ENCODE measurements around the gene OR10G8. TPM values are rescaled to one million over a fixed set of nuclear protein-coding genes. Genes with fewer than 3 reads are reported as not detected.

Gene OR10G8
- total RNA-seq, 3 donors from 2014 or later (not counting 1 experiment from before 2014, with no cell fraction given), result not detected

- Histone ChIP-seq H3K4me3 (ENCODE audit: low read length) (no peak within 1 kb of the TSS), H3K9me3 (ENCODE audit: control insufficient read depth, insufficient read depth, low read length) (no peaks in the 10 kb centered on the region), H3K36me3 (ENCODE audit: control insufficient read depth, insufficient read depth, low read length) (no peaks in the 10 kb centered on the region), H3K27ac (ENCODE audit: low read length) (no peak within 1 kb of the TSS), H3K27me3 (ENCODE audit: control insufficient read depth, insufficient read depth, low read length) (no peaks in the 10 kb centered on the region), H3K4me1 (ENCODE audit: control insufficient read depth, insufficient read depth, low read length) (no peaks in the 10 kb centered on the region)
- TF ChIP-seq CTCF (IDR thresholded peaks at IDR 0.05), result no peak
- Mint-ChIP-seq H3K9me3 (no peaks in the 10 kb centered on the region), H3K27me3 (ENCODE audit: low read depth in 2 of 2) (no peaks in the 10 kb centered on the region), H3K36me3 (no peaks in the 10 kb centered on the region), H3K4me1 (no peaks in the 10 kb centered on the region), H3K4me3 (no peak within 1 kb of the TSS), H3K27ac (no peak within 1 kb of the TSS)
- no peak for ATAC-seq
- no peak for DNase-seq
- 50% methylated on average over 1 of the region's 1 CpG for WGBS (ENCODE audit: insufficient coverage)
- intact Hi-C loops (cut with micrococcal nuclease), result no loop called here
Measured at GRCh38 chr11:124041254-124041653, 14.7 kb downstream of the OR10G8 start, which contains the start of gene OR10G7. OR10G7 (minus strand) TSS chr11:124041325; CDS start chr11:124039001, 2,324 bp downstream.

GRCh38 chr11:124043420-124043819 lies 16.8 kb downstream of the OR10G8 start:
- DNase-seq (no peak), ATAC-seq (no peak)
- no peak overlapping the region for H3K4me3 ChIP-seq (ENCODE audit: low read length)
- peaks cover 0 to 3% of the 10 kb centered on the region in 2 donors for H3K27me3 Mint-ChIP-seq (ENCODE audit: low read depth in 2 of 2)
- H3K27ac Mint-ChIP-seq, result no peak overlapping the region
- no peak overlapping the region for H3K27ac ChIP-seq (ENCODE audit: low read length)
- no peaks in the 10 kb centered on the region for H3K4me1 Mint-ChIP-seq
- no peaks in the 10 kb centered on the region for H3K36me3 ChIP-seq (ENCODE audit: control insufficient read depth, insufficient read depth, low read length)
- no peaks in the 10 kb centered on the region for H3K9me3 ChIP-seq (ENCODE audit: control insufficient read depth, insufficient read depth, low read length)
- WGBS (ENCODE audit: insufficient coverage), result 84% methylated on average over 3 of the region's 4 CpGs
- no peak for TF ChIP-seq CTCF (IDR thresholded peaks at IDR 0.05)
- H3K9me3 Mint-ChIP-seq, result no peaks in the 10 kb centered on the region
- no peaks in the 10 kb centered on the region for H3K4me1 ChIP-seq (ENCODE audit: control insufficient read depth, insufficient read depth, low read length)
- H3K4me3 Mint-ChIP-seq, result no peak overlapping the region
- intact Hi-C loops (cut with micrococcal nuclease), result no loop called here
- no peaks in the 10 kb centered on the region for H3K27me3 ChIP-seq (ENCODE audit: control insufficient read depth, insufficient read depth, low read length)
- no peaks in the 10 kb centered on the region for H3K36me3 Mint-ChIP-seq

- H3K4me1 Mint-ChIP-seq, result no peaks in the 10 kb centered on the region
- no CpG with 5 or more reads among the region's 1 CpG for WGBS (ENCODE audit: insufficient coverage)
- no peaks in the 10 kb centered on the region for H3K9me3 Mint-ChIP-seq
- no peaks in the 10 kb centered on the region for H3K4me1 ChIP-seq (ENCODE audit: control insufficient read depth, insufficient read depth, low read length)
- no peak overlapping the region for H3K27ac Mint-ChIP-seq
- peaks cover 0 to 16% of the 10 kb centered on the region in 2 donors for H3K27me3 Mint-ChIP-seq (ENCODE audit: low read depth in 2 of 2)
- H3K4me3 Mint-ChIP-seq, result no peak overlapping the region
- H3K36me3 ChIP-seq (ENCODE audit: control insufficient read depth, insufficient read depth, low read length), result no peaks in the 10 kb centered on the region
- TF ChIP-seq CTCF (IDR thresholded peaks at IDR 0.05), result no peak
- no peaks in the 10 kb centered on the region for H3K9me3 ChIP-seq (ENCODE audit: control insufficient read depth, insufficient read depth, low read length)
- H3K4me3 ChIP-seq (ENCODE audit: low read length), result no peak overlapping the region
- H3K36me3 Mint-ChIP-seq, result no peaks in the 10 kb centered on the region
- no peak for DNase-seq
- intact Hi-C loops (cut with micrococcal nuclease), result no loop called here
- H3K27me3 ChIP-seq (ENCODE audit: control insufficient read depth, insufficient read depth, low read length), result no peaks in the 10 kb centered on the region
- no peak overlapping the region for H3K27ac ChIP-seq (ENCODE audit: low read length)
- no peak for ATAC-seq
Measured at GRCh38 chr11:124050748-124051147, 24.1 kb downstream of the OR10G8 start.

- 62% methylated on average over 3 of the region's 3 CpGs for WGBS (ENCODE audit: insufficient coverage)
- H3K27me3 ChIP-seq (ENCODE audit: control insufficient read depth, insufficient read depth, low read length), result no peaks in the 10 kb centered on the region
- H3K36me3 ChIP-seq (ENCODE audit: control insufficient read depth, insufficient read depth, low read length), result no peaks in the 10 kb centered on the region
- DNase-seq (no peak), ATAC-seq (no peak)
- H3K4me1 ChIP-seq (ENCODE audit: control insufficient read depth, insufficient read depth, low read length), result no peaks in the 10 kb centered on the region
- TF ChIP-seq CTCF (IDR thresholded peaks at IDR 0.05), result no peak
- H3K4me1 Mint-ChIP-seq, result no peaks in the 10 kb centered on the region
- H3K9me3 ChIP-seq (ENCODE audit: control insufficient read depth, insufficient read depth, low read length), result no peaks in the 10 kb centered on the region
- no peak overlapping the region for H3K27ac Mint-ChIP-seq
- no peak overlapping the region for H3K4me3 Mint-ChIP-seq
- H3K4me3 ChIP-seq (ENCODE audit: low read length), result no peak overlapping the region
- H3K9me3 Mint-ChIP-seq, result no peaks in the 10 kb centered on the region
- H3K36me3 Mint-ChIP-seq, result no peaks in the 10 kb centered on the region
- intact Hi-C loops (cut with micrococcal nuclease), result no loop called here
- no peak overlapping the region for H3K27ac ChIP-seq (ENCODE audit: low read length)
- peaks cover 0 to 14% of the 10 kb centered on the region in 2 donors for H3K27me3 Mint-ChIP-seq (ENCODE audit: low read depth in 2 of 2)
Measured at GRCh38 chr11:124052966-124053365, 26.4 kb downstream of the OR10G8 start.

Data from natural killer cell (primary cell).